GM21619 (cell line): Measurements from ENCODE around the gene DENND6B.
"Not testable (repeated sequence)": the region's sequence is repeated elsewhere in the genome, so short reads cannot be mapped to it uniquely, and the experiment has no call there.

Source experiments
- ATAC-seq: cut with Tn5 transposase; IDR thresholded peaks from one replicate; pipeline ENCODE4 v1.9.1; 2021; ENCODE audit not compliant: unreplicated experiment

The DENND6B gene

DNA sequence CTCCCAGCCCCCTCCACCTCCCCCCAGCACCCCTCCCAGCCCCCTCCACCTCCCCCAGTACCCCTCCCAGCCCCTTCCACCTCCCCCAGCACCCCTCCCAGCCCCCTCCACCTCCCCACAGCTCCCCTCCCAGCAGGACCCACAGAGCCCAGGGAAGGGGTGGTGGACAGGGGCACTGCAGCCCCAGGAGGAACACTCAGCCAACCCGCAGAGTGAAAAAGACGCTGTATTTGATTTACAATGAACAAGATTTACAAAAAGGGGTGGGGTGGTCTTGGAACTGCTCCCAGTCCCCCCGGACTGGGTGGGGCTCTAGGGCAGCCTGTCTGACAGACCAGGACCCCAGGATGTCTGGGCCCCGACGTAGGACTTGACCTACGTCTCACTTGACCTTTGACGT is 52.0 kb downstream of the DENND6B start:
- no peak for ATAC-seq

DNA sequence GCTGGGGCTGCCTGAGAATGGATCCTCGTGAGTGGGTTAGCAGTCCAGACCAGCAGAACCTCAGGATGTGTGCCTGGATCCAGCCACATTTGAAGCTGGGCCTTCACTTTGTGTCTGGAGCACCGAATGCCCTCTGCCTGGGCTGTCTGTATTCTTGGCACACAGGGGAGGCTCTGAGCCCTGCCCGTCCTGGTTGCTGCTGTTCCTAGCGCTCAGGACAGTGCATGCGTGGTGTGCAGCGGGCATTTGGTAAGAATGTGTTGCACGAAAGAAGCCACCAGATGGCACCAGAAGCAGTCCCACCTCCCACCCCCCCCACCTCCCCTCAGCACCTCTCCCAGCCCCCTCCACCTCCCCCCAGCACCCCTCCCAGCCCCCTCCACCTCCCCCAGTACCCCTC is 52.5 kb downstream of the DENND6B start:
- no peak for ATAC-seq

DNA sequence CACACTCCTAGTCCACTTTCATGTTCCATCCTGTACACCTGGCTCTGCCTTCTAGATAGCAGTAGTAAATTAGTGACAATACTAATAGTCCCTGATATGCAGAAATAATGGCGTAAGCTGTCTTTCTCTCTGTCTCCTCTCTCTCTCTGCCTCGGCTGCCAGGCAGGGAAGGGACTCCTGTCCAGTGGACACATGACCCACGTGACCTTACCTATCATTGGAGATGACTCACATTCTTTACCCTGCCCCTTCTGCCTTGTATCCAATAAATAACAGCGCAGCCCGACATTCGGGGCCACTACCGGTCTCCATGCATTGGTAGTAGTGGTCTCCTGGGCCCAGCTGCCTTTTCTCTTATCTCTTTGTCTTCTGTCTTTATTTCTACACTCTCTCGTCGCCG is 53.0 kb downstream of the DENND6B start:
- not testable (repeated sequence) for ATAC-seq

DNA sequence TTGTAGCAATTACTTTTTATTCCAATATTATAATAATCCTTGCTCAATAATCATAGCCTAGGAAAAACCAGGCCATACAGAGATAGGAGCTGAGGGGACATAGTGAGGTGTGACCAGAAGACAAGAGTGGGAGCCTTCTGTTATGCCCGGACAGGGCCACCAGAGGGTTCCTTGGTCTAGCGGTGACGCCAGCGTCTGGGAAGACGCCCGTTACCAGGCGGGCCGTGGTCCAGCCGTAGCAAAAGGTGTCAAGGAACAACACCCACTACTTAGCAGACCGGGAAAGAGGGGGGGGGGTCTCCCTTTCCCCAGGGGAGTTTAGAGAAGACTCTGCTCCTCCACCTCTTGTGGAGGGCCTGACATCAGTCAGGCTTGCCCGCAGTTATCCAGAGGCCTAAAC is 53.5 kb downstream of the DENND6B start:
- ATAC-seq, result not testable (repeated sequence)

DNA sequence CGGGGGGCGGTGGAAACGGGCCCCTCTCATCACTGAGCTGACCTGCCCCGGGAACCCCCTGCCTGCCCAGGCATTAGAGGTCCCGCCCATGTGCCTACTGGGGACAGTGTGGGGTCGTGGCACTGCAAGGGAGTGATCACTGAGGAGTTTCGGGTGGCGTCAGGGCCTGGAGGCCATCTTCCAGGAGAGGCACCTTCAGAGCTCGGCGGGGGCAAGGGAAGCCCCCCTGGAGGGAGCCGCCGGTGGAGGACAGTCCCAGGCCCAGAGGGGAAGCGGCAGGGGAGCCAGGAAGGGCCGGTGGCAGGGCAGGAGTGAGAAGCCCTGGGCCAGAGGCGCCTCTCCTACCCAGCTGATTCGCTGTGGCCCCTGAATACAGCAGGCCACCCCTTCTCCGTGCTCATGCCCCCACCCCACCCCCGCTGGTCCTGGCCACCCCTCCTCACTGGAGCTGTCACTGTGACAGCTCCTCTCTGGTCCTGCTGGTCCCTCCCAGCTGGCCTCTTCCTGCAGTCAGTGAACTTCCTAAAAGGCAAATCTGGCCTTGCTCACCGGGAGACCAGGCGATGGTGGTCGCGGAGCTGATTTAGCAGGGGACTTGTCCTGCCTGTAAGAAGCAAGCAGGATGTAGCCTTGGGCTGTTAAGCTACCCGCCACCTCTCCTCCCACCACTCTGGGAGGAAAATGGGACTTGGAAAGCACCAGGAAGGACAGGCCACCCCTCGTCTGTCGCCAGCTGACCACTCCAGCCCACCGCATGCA is 54.6 kb downstream of the DENND6B start:
- no peak for ATAC-seq

DNA sequence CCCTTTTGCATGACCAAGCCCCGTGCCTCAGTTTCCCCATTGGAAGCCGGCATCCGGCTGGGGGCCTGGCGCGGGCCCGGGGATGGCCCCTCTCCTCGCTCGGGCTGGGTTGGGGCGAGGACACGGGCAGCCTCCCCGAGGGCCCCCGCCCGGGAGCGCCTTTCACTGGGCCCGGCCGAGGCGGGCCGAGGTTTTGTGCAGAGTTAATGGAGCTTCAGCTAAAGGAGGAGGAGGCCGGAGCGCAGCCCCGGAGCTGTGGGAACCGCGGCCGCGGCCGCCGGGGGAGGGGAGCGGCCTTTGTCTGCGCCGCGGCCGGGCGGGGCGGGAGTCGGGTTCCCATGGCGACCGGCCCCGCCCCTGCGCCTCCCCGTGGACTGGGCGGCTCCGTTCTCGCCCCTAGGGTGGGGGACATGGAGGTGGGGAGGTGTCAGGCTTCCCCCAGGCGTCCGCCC is 55.3 kb downstream of the DENND6B start:
- ATAC-seq, result no peak

DNA sequence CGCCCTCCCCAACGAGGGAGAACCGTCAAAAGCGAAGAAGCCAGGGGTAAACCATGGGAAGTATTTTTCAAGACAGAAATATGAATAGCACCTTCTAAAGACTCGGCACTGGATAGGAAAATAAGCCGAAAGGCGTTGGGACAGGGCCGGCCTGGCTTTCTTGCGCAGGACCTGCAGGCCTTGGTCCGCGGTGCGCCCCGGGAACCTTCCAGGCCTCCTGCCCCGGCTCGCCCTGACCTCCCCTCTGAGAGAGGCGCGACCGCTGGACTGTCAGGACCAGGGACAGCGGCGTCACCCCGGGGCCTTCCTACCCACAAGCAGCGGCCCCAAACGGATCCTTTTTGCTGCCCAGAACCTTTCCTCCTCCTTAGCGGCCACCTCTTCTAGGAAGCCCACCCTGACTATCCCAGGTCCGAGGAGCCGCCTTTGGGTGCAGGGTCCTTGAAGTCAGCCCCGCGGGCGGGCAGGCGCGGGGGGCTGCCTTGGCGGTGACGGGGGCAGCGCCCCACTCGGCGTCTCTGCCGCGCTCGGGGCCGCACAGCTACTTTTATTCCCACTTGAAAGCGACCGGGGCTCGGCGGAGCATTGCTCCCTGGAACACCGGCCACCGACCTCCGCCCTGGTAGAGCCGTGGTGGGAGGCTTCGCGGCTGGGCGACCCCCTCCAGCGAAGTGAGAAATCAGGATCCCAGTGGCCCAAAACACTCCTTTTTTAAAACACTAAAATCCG is 56.0 kb downstream of the DENND6B start:
- no peak for ATAC-seq

DNA sequence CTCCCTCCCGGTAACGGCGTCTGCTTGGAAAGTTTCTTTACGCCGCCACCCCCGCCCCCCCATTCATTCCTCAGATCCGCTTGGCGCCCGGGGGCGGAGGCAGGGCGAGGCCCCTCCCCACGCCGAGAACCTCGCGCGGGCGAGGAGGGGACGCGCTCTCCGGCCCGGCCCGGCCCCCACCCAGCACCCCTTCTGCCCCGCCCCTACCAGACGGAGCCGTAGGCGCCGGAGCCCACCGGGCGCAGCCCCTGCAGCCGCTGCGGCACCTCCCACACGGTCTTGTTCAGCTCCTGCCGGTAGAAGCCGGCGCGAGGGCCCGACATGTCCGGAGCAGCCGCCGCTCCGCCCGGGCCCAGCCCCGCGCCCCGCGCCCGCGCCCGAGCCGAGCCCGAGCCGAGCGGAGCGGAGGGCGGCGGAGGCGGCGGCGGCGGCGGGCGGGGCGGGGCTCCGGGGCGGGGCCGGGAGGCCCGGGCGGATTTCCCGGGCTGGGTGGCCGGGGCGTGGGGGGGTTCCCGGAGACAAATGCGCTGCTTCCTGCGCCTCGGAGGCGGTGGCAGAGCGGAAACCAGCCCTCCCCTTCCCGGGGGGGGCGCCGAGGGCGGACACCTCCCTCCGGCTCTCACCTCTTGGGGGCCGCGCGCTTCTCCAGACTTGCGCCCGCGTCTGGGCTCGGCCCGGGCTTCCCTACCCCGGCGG is 56.7 kb downstream of the DENND6B start, which contains the start of gene MAPK11:
Gene MAPK11 (minus strand): TSS at position 411 of the 696 bp plus-strand sequence. CDS start 88 bp downstream, at position 323.
- ATAC-seq, result no peak

DNA sequence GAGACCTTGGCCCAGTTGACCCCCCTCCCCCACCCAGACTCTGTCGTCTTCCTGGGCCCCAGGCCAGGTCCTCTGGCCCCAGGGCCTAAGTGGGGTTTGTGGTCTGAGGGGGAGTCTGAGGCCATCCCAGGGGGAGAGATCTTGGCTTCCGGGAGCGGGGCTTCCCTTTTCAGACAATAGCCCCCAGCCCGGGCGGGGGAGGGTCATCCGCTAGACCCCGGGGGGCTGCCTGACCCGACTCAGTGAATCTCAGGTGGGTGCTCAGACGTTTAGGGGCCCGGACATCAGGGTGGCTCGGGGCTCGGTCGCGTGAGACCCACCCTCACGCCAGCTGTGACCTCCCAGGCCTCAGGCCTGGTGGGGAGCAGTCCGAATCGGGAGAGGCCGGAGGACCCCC is 57.2 kb downstream of the DENND6B start:
- no peak for ATAC-seq

DNA sequence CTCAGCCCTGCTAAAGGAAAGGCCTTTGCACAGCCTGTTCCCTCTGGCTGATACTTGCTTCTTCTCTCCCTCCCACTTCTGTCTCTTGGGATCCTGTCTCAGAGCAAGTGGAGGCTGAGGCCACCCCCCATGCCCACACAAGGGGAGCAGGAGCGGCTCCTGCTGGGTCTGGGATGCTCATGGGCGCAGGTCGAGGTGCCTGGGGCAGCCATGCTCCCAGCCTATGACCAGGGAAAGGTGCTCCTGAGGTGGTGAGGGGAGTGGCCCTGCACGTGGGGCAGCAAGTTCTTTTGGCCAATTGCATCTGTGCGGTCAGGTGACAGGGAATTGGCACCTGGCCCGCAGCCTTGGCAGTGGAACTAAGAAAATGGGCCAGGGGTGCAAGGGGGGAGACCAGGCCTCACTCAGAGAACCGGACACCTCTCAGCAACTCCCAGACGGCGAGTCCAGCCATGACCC is 58.1 kb downstream of the DENND6B start:
- no peak for ATAC-seq

DNA sequence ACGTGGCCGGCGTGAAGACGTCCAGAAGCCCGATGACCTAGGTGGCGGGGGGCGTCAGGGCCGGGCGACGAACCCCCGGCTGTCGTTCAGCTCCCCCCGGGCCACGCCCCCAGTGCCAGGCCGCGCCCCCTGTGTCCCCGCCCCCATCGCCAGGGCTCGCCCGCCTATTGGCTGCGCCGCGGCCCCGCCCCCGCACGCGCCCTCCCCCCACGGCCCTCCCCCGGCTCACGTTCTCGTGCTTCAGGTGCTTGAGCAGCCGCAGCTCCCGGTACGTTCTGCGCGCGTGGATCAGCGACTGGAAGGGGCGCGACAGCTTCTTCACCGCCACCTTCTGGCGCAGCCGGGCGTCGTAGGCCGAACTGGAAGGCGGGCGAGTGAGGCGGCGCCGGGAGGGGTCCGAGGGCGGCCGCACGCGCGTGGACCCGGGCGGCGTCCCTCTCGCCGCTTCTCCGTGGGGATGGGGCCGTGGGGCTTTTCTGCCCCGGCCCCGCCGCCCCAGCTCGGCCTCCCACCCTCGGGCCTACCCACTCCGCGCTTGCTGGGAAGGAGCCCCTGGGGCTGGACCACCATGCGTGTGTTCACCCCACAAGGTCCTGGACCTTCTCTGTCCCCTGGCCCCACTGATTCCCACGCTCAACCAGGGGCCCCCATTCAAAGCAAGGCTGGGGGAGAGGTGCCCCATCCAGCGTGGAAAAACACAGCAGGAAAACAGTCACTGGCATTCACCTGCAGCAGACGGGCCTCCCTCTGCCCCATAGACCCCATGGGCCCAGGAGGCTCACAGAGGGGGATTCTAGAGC is 59.0 kb downstream of the DENND6B start:
- ATAC-seq, result no peak

DNA sequence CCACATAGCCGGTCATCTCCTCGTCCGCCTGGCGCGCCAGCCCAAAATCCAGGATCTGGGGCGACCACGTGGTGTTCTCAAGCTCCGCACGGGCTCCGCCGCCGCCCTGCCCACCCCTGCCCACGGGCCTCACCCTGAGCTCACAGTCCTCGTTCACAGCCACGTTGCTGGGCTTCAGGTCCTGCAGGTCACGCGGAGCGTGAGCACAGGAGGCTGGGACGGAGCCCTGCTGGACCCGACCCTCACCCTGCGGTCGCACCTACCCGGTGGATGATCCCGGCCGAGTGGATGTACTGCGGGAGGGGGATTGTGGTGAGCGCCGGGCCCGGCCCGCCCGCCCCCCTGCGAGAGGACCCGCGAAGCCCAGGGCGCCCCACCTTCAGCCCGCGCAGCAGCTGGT is 59.8 kb downstream of the DENND6B start:
- no peak for ATAC-seq

DNA sequence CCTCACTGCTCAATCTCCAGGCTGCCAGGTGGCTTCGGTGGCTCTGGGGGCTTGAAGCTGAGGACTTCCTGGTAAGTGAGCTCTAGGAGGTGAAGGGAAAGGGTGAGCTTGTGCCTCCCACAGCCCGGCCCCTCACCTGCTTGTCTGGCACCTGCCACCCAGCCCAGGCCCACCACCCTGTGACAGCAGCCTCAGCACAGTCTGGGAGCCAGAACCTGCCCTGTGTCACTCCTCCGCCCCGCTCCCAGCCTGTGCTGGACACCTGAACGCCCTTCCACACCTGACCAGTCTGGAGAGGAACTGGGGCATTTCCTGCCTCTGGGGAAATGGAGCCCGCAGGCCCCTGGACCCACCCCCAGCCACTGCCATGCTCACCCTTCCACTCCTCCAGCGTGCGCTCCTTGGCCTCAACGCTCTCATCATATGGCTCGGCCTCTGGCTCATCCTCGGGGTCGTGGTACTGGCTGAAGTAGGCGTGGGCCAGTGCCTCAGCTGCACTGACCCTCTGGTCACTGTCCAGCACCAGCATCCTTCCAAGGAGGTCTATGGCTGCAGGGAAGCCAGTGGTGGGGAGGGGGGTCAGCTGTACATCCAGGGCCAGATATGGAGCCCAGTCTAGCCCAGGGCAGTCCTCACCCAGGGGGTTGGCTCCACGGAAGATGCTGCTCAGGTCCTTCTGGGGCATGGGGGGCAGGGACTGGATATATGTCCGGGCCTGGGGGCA is 61.7 kb downstream of the DENND6B start:
- ATAC-seq, result no peak

DNA sequence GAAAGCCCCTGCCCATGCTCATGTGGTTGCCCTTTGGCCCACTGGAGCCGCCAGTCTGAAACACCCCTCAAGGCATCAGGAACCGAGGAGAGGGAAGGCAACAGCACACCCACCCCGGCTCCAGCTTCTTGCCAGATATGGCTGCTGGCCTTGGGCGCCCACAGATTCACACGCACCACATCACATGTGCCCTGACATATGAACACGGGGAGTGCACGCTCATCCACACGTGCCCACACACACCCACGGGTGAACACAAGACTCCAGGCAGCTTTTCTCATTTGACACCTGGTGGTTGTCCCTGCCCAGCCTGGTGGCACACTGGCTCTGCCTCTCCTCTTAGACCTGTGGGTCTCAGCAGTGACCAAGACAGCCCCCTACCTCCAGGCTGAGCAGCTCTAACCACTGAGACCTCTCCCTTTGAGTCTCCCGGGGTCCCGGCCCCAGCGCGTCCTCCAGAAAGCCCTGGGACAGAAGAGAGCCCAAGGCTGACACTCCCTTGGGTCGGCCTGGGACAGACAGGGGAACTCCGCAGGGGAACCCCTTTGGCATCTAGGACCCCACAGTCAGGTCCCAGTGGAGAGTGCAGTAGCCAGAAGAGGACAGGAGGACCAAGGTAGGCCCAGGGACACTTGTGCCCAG is 62.6 kb downstream of the DENND6B start:
- no peak for ATAC-seq

DNA sequence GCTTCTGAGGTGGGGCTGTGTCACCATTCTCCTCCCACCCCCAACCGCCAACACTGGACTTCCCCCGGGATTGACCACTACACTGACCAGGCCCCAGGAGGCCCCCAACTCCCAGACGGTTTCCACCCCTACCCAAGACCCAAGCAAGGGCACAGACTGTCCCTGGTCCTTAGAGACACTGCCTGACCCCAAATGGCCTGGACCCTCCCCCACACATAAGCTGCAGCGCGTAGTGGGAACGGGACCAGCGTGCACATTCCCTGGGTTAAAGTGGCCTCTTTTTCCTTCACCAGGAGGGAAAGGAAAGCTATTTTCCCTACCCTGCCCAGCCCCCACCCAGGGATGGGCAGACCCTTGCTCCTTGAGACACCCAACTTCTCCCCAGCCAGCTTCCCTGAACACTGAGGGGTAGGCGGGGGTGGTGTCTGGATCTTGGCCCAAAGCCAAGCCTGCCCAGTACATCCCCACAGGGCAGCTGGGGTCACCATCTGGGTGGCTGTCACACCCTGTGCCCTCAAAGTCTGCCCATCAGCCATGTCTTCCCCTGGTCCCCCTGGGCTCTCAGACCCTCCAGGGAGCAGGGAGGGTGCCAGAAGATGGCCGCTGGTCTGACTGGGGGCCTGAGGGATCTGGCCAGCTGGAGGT is 63.7 kb downstream of the DENND6B start:
- ATAC-seq, result no peak

DNA sequence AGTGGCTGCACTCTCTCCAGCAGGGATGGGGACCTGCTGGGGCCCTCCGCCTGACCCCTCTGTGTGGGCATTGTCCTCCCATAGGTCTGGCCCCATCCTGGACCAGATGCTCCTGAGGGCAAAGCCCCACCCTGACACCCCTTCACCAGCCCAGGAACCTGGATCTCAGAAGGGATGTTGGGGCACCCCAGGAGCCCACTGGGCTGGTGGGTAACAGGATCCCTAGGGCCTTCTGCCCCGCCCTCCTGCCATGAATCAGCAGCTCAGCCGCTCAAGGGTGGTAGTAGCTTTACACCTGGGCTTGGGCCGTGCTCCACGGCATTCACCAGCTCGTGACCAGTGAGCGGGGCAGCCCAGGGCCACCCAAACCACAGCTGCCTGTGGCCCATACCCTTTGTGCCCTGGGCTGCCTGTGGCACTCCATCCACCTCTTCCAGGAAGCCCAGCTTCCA is 64.3 kb downstream of the DENND6B start:
- ATAC-seq, result no peak

DNA sequence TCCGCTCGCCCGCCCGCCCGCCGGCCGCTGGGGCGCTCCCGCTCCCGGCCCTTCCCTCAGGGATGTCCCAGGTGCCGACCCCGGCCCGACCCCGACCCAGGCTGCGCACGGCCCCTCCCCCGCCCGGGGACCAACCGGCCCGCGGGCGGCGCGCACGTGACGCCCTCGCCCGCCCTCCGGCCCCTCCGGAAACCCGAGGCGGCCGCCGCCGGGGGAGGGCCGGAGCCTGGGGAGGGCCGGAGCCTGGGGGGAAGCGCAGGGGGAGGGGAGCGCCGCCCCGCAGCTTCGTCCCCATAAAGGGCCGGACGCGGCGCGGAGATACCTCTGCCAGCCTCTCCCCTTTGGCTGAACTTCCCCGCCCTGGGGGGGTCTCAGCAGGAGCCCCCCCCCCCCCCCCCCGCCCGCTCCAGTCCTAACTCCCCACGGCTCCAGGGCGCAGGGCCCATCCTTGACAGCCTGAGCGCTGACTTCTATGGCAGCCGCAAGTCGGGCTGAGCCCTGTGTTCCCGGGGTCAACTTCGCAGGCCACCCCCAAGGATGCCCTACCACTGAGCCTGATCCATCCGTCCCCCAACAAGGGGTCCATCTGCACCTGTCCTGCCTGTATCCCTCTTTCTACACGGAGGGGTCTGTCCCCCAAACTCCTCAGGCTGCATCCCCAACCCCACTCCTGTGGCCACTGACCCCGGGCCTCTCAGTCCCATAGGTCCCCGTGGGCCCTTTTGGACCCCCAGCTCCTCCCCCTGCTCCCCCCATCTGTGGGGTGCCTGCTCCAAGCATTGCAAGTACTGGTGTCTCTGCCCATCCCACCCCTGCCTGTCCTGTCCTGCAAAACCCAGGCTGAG is 65.0 kb downstream of the DENND6B start, which contains the start of gene MAPK12:
Gene MAPK12 (minus strand): TSS at position 69 of the 845 bp plus-strand sequence. CDS start 174 bp downstream, outside the sequence.
- no peak for ATAC-seq
